Measurements from ENCODE around the gene BUD31. TPM values are rescaled to one million over a fixed set of nuclear protein-coding genes. Genes with fewer than 3 reads are reported as not detected.

Gene BUD31
- total RNA-seq, 1 donor from 2014 or later, result 108 TPM

DNA sequence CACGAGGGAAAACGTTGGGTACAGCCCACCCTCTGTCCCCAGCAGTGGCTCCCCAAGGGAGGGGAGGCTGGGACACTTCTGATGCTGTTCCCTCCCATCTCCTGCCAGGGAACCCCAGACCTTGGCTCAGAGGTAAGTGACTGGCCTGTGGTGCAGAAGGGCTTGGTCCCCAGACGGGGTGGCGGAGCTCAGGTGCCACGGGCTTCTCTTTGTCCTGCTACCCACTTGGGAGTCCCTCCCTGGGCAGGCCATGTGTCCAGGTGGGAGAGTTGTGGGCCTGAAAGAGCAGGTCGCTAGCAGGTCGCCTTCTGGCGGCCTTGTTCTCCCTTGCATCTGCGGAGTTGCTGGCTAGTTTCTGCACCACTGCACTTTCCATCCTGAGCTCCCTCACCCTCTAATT is 47.1 kb downstream of the BUD31 start:
- Mint-ChIP-seq H3K4me3 (no peak overlapping the region), H3K27me3 (ENCODE audit: low read depth) (no peaks in the 10 kb centered on the region), H3K27ac (ENCODE audit: unreplicated experiment) (no peak overlapping the region), H3K36me3 (ENCODE audit: low read depth) (peaks cover 37% of the 10 kb centered on the region), H3K4me1 (peaks cover 8% of the 10 kb centered on the region), H3K9me3 (no peaks in the 10 kb centered on the region)
- DNase-seq (ENCODE audit: low read depth, low spot score), result no peak
- TF ChIP-seq, protein P1, sequence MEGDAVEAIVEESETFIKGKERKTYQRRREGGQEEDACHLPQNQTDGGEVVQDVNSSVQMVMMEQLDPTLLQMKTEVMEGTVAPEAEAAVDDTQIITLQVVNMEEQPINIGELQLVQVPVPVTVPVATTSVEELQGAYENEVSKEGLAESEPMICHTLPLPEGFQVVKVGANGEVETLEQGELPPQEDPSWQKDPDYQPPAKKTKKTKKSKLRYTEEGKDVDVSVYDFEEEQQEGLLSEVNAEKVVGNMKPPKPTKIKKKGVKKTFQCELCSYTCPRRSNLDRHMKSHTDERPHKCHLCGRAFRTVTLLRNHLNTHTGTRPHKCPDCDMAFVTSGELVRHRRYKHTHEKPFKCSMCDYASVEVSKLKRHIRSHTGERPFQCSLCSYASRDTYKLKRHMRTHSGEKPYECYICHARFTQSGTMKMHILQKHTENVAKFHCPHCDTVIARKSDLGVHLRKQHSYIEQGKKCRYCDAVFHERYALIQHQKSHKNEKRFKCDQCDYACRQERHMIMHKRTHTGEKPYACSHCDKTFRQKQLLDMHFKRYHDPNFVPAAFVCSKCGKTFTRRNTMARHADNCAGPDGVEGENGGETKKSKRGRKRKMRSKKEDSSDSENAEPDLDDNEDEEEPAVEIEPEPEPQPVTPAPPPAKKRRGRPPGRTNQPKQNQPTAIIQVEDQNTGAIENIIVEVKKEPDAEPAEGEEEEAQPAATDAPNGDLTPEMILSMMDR (conservative IDR thresholded peaks at IDR 0.05), result no peak

DNA sequence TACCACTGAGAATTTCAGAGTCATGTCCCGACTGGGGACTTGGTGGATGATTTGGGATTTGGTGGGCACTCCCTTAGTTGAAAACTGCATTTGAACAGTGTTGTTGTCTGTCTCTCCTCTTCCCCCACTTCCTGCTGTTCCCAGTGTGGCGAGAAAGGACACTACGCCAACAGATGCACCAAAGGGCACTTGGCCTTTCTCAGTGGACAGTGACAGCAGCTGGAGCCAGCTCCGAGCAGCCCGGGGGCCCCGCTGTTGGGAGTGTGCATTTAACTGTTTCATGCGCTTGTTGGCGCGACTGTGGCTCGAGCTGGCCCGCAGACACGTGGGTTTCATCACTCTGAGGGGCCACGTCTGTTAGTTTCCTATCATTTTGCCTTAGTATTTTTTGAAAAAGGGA is 47.5 kb downstream of the BUD31 start:
- H3K4me1 Mint-ChIP-seq, result peaks cover 8% of the 10 kb centered on the region

DNA sequence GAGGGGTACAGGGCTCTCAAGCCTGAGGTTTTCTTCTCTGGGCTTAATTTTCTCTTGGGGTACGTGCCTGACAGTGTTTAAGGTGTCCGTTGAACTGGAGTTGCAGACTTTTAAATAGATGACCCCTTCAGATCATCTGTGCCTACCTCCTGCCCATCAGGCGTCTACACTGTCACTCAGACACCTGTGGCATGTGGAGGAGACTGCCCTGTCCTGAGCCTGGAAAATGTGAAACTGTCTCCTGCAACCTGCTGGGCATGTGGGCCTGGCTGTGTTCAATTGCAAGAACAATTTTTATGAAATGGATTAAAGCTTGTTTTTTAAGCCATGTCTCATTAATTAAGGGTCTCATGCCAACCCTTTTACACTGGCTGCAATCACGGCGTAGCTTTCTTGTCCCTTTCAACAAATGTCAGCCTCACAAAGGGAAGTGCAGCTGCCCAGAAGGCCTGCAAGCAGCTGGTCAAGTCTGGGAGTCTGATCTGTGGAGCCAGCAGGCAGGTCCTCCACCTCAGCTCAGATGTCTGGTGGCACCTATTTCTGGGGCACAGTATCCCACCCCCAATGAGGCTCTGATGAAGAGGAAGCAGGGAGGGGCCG is 48.4 kb downstream of the BUD31 start:
- Mint-ChIP-seq H3K27me3 (ENCODE audit: low read depth) (no peaks in the 10 kb centered on the region), H3K27ac (ENCODE audit: unreplicated experiment) (no peak overlapping the region), H3K9me3 (no peaks in the 10 kb centered on the region), H3K4me1 (peaks cover 8% of the 10 kb centered on the region), H3K36me3 (ENCODE audit: low read depth) (peaks cover 37% of the 10 kb centered on the region), H3K4me3 (no peak overlapping the region)
- TF ChIP-seq, protein P1 (conservative IDR thresholded peaks at IDR 0.05), result no peak
- DNase-seq (ENCODE audit: low read depth, low spot score), result no peak

More for the DNA sequence above, 47.5 kb downstream of the BUD31 start:
- no peaks in the 10 kb centered on the region for H3K27me3 Mint-ChIP-seq (ENCODE audit: low read depth)
- TF ChIP-seq, protein P1 (conservative IDR thresholded peaks at IDR 0.05), result no peak
- peak overlapping the region; percentile 50 for H3K27ac Mint-ChIP-seq (ENCODE audit: unreplicated experiment)
- no peak overlapping the region for H3K4me3 Mint-ChIP-seq
- DNase-seq (ENCODE audit: low read depth, low spot score), result no peak
- peaks cover 36% of the 10 kb centered on the region for H3K36me3 Mint-ChIP-seq (ENCODE audit: low read depth)
- H3K9me3 Mint-ChIP-seq, result no peaks in the 10 kb centered on the region

DNA sequence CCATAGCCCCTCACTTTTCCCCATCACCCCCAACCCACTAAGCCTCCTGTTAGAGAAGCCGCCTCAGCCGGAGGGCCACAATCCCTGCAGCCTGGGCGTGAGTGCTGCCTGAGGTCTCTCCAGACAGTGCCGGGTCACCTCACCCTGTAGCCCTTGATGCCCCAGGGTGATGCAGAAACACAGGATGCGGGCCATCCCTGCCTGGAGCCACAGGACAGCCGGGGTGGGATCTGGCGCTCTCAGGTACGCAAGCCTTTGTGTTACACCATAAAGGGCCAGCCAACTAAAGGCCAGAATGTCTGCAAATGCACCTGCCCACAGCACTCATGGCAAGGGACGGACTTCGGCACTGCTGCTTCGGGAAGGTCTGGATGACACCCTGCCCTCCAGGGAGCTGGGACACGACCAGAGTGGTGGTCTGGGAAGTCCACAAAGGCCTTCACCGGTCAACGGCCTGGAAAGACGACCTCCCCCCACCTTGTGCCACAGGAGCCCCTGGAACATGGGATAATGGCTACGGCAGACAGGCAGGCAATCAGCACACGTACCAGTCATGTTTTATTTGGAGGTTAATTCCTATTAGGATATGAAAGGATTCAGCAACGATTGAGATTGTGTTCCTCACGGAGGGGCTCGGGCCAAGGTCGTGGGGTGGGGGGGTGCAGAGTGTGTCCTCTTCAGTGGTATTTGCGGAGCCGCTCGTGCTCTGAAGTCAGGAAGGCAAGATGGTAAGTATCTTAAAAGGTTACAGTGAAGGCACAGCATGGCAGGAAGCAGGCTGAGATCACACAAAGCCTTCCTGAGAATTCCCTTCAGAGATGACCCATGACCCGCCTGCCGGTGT is 49.1 kb downstream of the BUD31 start:
- Mint-ChIP-seq H3K4me1 (peaks cover 8% of the 10 kb centered on the region), H3K27ac (ENCODE audit: unreplicated experiment) (peak overlapping the region; percentile 81), H3K9me3 (no peaks in the 10 kb centered on the region), H3K36me3 (ENCODE audit: low read depth) (peaks cover 36% of the 10 kb centered on the region), H3K4me3 (no peak overlapping the region), H3K27me3 (ENCODE audit: low read depth) (no peaks in the 10 kb centered on the region)
- no peak for DNase-seq (ENCODE audit: low read depth, low spot score)
- TF ChIP-seq, protein P1 (conservative IDR thresholded peaks at IDR 0.05), result no peak

DNA sequence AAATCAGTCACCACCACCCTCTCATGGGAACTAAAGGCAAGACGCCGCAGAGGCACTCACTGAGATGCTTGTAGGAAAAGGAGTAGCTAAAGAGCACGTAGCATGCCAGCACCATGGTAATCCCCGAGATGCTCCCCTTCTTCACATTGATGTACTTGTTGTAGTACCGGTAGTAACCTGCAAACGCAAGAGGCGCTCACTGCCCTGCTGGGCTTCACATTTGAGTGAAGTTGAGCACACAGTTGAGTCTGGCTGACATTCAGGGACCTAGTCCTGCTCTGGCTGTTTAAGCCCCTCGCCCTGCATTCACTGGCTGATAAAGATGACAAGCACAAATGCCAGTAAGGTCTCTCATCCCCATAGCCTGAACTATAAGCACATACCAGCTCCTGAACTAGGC is 50.3 kb downstream of the BUD31 start:
- no peak for DNase-seq (ENCODE audit: low read depth, low spot score)

More for the DNA sequence above, 50.3 kb downstream of the BUD31 start:
- Mint-ChIP-seq H3K27me3 (ENCODE audit: low read depth) (no peaks in the 10 kb centered on the region), H3K4me1 (peaks cover 13% of the 10 kb centered on the region), H3K36me3 (ENCODE audit: low read depth) (peaks cover 38% of the 10 kb centered on the region), H3K4me3 (peak overlapping the region; percentile 73), H3K27ac (ENCODE audit: unreplicated experiment) (no peak overlapping the region), H3K9me3 (no peaks in the 10 kb centered on the region)
- TF ChIP-seq, protein P1 (conservative IDR thresholded peaks at IDR 0.05), result peak; percentile 55
